CD4-positive, alpha-beta T cell (primary cell): Measurements from ENCODE around the gene LRRC4B. TPM values are rescaled to one million over a fixed set of nuclear protein-coding genes. Genes with fewer than 3 reads are reported as not detected.

Experiments
- ATAC-seq: fragments of 200-7000 bp; cut with Tn5 transposase; one replicate; pipeline ENCODE4 v1.10.0; 2022; ENCODE audit warnings: mild to moderate bottlenecking; ENCODE audit not compliant: poor library complexity
- CTCF ChIA-PET: fragments of 350-600 bp; sonication (Branson Sonifier 250); formaldehyde crosslinking; loops from one replicate; lab custom pipeline; 2021; ENCODE audit warnings: antibody characterized with exemption, inconsistent platforms; lab: Charles Lee
- POLR2A ChIA-PET: fragments of 350-600 bp; sonication (Branson Sonifier 250); formaldehyde crosslinking; loops from one replicate; lab custom pipeline; 2021; ENCODE audit warnings: antibody characterized with exemption, inconsistent platforms; lab: Charles Lee
- DNase-seq, 14 experiments: peaks; one replicate each; pipeline ENCODE4 v3.0.0-alpha.2; 2013 to 2020; ENCODE audit warnings: mixed read lengths in 2 of 14
- H3K27ac ChIP-seq, 2 donors: one replicate each; pipeline versions ENCODE4 v1.5.1 to v1.7.0; 2013; ENCODE audit warnings: low read length in 2 of 2, low read depth in 1 of 2, mild to moderate bottlenecking in 1 of 2
- H3K27me3 ChIP-seq, 2 experiments: 1 replicate in 1 of 2; 2 replicates in 1 of 2; pipeline versions ENCODE4 v1.6.1 to v1.7.0; 2013; ENCODE audit warnings: low read length in 2 of 2, control low read depth in 1 of 2, mild to moderate bottlenecking in 1 of 2, moderate library complexity in 1 of 2; ENCODE audit not compliant: insufficient read depth in 2 of 2, control insufficient read depth in 1 of 2
- H3K36me3 ChIP-seq: one replicate; pipeline ENCODE4 v1.6.1; 2013; ENCODE audit warnings: low read length, control low read depth; ENCODE audit not compliant: insufficient read depth
- H3K4me1 ChIP-seq: one replicate; pipeline ENCODE4 v1.6.1; 2013; ENCODE audit warnings: low read length, control low read depth; ENCODE audit not compliant: insufficient read depth
- H3K4me3 ChIP-seq: one replicate; pipeline ENCODE4 v1.5.1; 2013; ENCODE audit warnings: mild to moderate bottlenecking, low read length, moderate library complexity
- H3K9me3 ChIP-seq, 2 experiments: 1 replicate in 1 of 2; 2 replicates in 1 of 2; pipeline versions ENCODE4 v1.6.1 to v1.7.0; 2013; ENCODE audit warnings: low read length in 2 of 2, mild to moderate bottlenecking in 2 of 2, control low read depth in 1 of 2, moderate library complexity in 1 of 2; ENCODE audit not compliant: control insufficient read depth in 1 of 2, insufficient read depth in 1 of 2
- H3K27ac Mint-ChIP-seq: one replicate; pipeline ENCODE4 v1.8.0; 2020; ENCODE audit warnings: mixed read lengths
- H3K27me3 Mint-ChIP-seq: one replicate; pipeline ENCODE4 v1.8.0; 2021; ENCODE audit warnings: mixed read lengths
- H3K36me3 Mint-ChIP-seq: one replicate; pipeline ENCODE4 v1.8.0; 2021; ENCODE audit warnings: low read depth, mixed read lengths
- H3K4me1 Mint-ChIP-seq: one replicate; pipeline ENCODE4 v1.8.0; 2021; ENCODE audit warnings: low read depth, mixed read lengths
- H3K4me3 Mint-ChIP-seq: one replicate; pipeline ENCODE4 v1.8.0; 2020; ENCODE audit warnings: mild to moderate bottlenecking, mixed read lengths
- H3K9me3 Mint-ChIP-seq: one replicate; pipeline ENCODE4 v1.8.0; 2020; ENCODE audit warnings: mixed read lengths
- intact Hi-C, 2 experiments: fragments of 100-400 bp; cut with DNase I in 1 of 2; cut with micrococcal nuclease in 1 of 2; formaldehyde crosslinking; loops; one replicate each; pipeline versions ENCODE4 v1.15.1 to v1.9.0; 2023 to 2025; cut with DNase I, micrococcal nuclease
- total RNA-seq, 174 experiments: library from RNA in 2 of 174; stranded (reverse) in 2 of 174; gene quantifications; one replicate each; pipeline ENCODE4 v1.2.3 and lab custom pipeline; 2021 to 2026
- TF ChIP-seq, protein P1 (sequence below): fragments of 200-600 bp; IDR thresholded peaks from one replicate; pipeline ENCODE4 v1.8.0; 2022; ENCODE audit warnings: antibody characterized with exemption, mild to moderate bottlenecking

LRRC4B gene
- total RNA-seq, 2 experiments from 2014 or later = not detected

DNA sequence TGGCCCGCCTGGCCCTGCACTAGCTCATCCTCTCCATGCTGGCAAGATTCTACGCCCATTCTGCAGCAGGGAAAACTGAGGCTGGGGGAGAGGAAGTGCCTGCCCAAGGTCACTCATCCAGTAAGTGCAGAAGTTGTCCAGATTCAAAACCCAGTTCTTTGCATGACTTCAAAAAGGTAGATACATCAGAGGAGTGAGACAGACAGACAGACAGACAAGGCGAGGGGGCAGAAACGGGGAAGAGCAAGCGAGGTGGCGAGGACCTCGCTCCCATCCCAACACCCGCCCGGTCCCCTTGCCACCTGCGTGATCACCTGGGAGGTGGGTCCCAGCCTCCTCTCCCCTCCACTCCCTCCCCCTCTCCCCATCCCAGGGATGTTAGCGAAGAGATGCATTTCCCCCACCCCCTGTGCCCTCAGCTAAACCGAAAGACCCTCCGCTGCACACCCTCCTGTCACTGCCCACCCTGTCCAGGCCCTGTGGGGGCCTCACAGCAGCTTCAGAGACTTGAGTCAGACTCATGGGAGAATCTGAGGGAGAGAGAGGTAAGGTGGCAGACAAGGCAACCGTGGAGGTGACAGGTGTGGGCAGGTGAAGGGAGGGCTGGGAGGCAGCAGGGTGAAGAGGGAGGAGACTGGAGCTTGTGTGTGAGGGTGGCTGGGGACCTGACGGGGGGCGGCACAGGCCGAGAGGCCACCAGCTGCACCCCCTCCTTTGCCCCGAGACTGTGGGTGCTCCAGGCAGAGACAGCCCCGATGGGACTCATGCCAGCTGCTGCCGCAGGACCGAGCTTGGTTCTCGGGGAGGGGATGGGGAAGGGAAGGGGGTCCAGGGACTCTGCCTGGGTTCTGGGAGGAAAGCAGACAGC, 18.9 kb downstream of the LRRC4B start:
- Histone ChIP-seq H3K27ac (no peak overlapping the region), H3K4me1 (peaks cover 3% of the 10 kb centered on the region), H3K4me3 (no peak overlapping the region), H3K36me3 (no peaks in the 10 kb centered on the region), H3K9me3 (peaks cover 0 to 9% of the 10 kb centered on the region in 2 experiments), H3K27me3 (peaks cover 21 to 42% of the 10 kb centered on the region in 2 experiments)
- no peaks in the 10 kb centered on the region for H3K36me3 Mint-ChIP-seq
- ChIA-PET CTCF (interaction anchor here (0.6 kb wide), 1 partner anchor 9 kb away, joined by 4 read pairs; no protein-coding TSS in a partner anchor), POLR2A (no interaction called here)
- H3K9me3 Mint-ChIP-seq = no peaks in the 10 kb centered on the region
- TF ChIP-seq, protein P1, sequence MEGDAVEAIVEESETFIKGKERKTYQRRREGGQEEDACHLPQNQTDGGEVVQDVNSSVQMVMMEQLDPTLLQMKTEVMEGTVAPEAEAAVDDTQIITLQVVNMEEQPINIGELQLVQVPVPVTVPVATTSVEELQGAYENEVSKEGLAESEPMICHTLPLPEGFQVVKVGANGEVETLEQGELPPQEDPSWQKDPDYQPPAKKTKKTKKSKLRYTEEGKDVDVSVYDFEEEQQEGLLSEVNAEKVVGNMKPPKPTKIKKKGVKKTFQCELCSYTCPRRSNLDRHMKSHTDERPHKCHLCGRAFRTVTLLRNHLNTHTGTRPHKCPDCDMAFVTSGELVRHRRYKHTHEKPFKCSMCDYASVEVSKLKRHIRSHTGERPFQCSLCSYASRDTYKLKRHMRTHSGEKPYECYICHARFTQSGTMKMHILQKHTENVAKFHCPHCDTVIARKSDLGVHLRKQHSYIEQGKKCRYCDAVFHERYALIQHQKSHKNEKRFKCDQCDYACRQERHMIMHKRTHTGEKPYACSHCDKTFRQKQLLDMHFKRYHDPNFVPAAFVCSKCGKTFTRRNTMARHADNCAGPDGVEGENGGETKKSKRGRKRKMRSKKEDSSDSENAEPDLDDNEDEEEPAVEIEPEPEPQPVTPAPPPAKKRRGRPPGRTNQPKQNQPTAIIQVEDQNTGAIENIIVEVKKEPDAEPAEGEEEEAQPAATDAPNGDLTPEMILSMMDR = no peak
- DNase-seq = no peak
- peaks cover 58% of the 10 kb centered on the region for H3K27me3 Mint-ChIP-seq
- intact Hi-C loops = no loop called here
- no peak overlapping the region for H3K4me3 Mint-ChIP-seq
- H3K27ac Mint-ChIP-seq = no peak overlapping the region
- peaks cover 4% of the 10 kb centered on the region for H3K4me1 Mint-ChIP-seq
- ATAC-seq = no peak

DNA sequence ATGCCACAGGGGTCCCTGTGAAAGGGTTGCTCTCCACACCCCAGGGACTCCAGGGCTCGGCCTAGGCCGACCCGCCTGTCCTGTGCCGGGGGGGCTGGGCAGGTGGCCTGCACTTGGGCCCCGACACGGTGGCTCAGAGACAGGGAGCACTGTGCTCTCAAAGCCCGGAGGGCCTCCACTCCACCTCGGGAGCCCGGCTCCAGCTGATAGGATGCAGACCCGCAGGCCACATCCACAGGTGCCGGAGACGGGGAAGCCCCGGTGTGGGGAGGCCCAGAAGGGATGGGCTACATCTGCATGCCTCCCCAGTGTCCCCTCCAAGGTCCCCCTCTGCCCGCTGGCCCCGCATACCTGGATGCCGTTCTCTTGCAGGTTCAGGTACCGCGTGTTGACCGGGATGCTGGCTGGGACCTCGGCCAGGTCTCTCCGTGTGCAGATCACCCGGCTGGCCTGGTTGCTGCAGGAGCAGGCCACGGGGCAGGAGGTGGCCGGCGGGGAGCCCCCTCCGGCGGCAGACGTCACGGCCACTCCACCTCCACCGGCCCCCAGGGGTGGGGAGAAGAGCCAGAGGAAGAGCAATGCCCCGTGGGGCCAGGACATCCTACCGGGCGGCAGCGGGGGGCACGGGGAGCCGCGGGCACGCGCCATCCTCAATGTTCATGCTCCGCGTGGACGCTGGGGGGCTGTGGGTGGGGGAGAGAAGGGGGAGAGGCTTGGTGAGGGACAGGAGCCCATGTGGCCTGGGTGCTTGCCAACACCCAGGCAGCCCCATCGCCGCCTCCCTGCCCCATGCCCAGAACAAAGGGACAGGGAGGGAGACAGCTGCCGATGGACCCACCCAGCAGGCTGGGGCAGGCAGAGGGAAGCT, 19.8 kb downstream of the LRRC4B start:
- no peak overlapping the region for H3K27ac ChIP-seq
- Mint-ChIP-seq H3K36me3 (no peaks in the 10 kb centered on the region), H3K27ac (no peak overlapping the region), H3K4me3 (no peak overlapping the region), H3K27me3 (peaks cover 51% of the 10 kb centered on the region), H3K4me1 (peaks cover 4% of the 10 kb centered on the region), H3K9me3 (no peaks in the 10 kb centered on the region)
- peaks cover 0 to 4% of the 10 kb centered on the region in 2 experiments for H3K9me3 ChIP-seq
- H3K27me3 ChIP-seq = peaks cover 16 to 37% of the 10 kb centered on the region in 2 experiments
- CTCF ChIA-PET = no interaction called here
- peaks cover 3% of the 10 kb centered on the region for H3K4me1 ChIP-seq
- H3K36me3 ChIP-seq = no peaks in the 10 kb centered on the region
- no peak for DNase-seq
- TF ChIP-seq, protein P1 = no peak
- POLR2A ChIA-PET = no interaction called here
- ATAC-seq = no peak
- intact Hi-C loops = no loop called here
- no peak overlapping the region for H3K4me3 ChIP-seq

DNA sequence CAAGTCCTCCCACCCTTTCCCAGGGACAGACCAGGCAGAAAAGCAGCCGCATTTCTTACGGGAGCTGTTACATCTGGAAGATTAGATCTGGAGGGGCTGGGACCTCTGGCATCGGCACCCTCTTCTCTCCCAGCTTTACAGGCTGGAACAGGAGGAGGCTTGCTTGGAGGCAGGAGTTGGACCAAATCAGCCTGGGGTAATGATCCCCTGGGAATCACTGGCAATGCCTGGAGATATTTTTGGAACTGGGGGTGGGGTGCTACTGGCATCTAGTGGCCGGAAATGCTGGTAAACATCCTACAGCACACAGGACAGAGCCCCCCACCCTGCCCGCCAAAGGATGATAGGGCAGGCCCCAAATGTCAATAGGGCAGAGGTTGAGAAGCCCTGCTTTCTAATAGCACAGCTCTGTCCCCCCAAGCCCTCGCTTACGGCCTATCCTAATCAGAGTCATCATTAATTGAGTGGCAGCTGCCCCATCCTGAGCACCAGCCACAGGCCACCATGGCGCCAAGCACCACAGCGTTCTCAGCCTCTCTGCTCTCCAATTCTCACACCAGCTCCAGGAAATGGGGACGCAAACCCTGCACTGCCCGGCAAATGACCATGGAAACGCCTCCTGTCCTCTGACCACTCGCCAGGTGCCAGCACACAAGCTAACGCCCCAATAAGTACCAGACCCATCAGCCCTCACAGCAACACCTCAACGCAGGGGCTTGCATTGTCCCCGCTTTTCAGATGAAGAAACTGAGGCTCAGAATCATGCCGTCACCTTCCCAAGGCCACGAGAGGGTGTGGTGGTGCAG, 20.6 kb downstream of the LRRC4B start:
- ATAC-seq (no peak), DNase-seq (no peak)
- TF ChIP-seq, protein P1 = no peak
- peaks cover 4% of the 10 kb centered on the region for H3K4me1 Mint-ChIP-seq
- H3K36me3 Mint-ChIP-seq = no peaks in the 10 kb centered on the region
- no peak overlapping the region for H3K4me3 Mint-ChIP-seq
- Histone ChIP-seq H3K4me1 (peaks cover 3% of the 10 kb centered on the region), H3K4me3 (no peak overlapping the region), H3K36me3 (no peaks in the 10 kb centered on the region), H3K9me3 (no peaks in the 10 kb centered on the region), H3K27ac (no peak overlapping the region), H3K27me3 (peaks cover 11 to 30% of the 10 kb centered on the region in 2 experiments)
- no peaks in the 10 kb centered on the region for H3K9me3 Mint-ChIP-seq
- H3K27ac Mint-ChIP-seq = no peak overlapping the region
- ChIA-PET POLR2A (no interaction called here), CTCF (no interaction called here)
- peaks cover 42% of the 10 kb centered on the region for H3K27me3 Mint-ChIP-seq
- intact Hi-C loops = no loop called here
